HG03432 (cell line): Measurements from ENCODE around the gene RNF186.
"Not testable (repeated sequence)": the region's sequence is repeated elsewhere in the genome, so short reads cannot be mapped to it uniquely, and the experiment has no call there.

Experiments
- ATAC-seq: cut with Tn5 transposase; IDR thresholded peaks from one replicate; pipeline ENCODE4 v1.9.1; 2021; ENCODE audit warnings: mild to moderate bottlenecking, moderate library complexity; ENCODE audit not compliant: unreplicated experiment

Gene RNF186

DNA sequence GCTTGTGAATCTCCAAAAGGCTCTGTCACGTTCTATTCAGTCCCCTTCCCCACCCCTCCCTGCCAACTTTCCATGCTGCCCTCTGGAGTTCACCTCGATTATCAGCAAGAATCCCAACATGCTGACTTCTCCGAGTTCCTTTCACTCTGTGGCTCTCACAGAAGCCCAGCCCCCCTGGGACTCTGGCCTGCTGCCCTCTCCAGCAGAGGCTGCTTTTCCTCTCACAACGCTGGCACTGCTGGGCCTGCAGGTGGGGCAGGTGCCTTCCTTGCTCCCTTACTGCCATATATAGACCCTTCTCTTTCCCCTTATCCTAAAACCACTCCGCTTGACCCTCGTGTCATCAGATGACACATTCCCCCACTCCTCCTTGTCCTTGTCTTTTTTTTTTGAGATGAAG, 10.2 kb upstream of the RNF186 start:
- no peak for ATAC-seq

GRCh38 chr1:19824541-19824940, 9.5 kb upstream of the RNF186 start:
- ATAC-seq, result no peak

- ATAC-seq, result no peak
These were observed 9.0 kb upstream of the RNF186 start for GRCh38 chr1:19824036-19824435.

- ATAC-seq, result no peak
These were observed 4.6 kb upstream of the RNF186 start for GRCh38 chr1:19819701-19820100.

GRCh38 chr1:19818324-19818723, 3.2 kb upstream of the RNF186 start:
- no peak for ATAC-seq

GRCh38 chr1:19817160-19817559, 2.1 kb upstream of the RNF186 start:
- ATAC-seq, result no peak

DNA sequence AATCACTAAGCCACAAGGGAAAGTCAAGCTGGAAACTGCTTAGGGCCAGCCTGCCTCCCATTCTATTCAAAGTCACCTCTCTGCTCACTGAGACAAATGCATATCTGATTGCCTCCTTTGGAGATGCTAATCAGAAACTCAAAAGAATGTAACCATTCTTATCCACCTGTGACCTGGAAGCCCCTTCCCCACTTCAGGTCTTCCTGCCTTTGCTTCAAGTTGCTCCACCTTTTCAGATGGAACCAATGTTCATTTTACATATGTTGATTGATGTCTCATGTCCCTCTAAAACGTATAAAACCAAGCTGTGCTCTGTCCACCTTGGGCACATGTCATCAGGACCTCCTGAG, 1.6 kb upstream of the RNF186 start:
- not testable (repeated sequence) for ATAC-seq

DNA sequence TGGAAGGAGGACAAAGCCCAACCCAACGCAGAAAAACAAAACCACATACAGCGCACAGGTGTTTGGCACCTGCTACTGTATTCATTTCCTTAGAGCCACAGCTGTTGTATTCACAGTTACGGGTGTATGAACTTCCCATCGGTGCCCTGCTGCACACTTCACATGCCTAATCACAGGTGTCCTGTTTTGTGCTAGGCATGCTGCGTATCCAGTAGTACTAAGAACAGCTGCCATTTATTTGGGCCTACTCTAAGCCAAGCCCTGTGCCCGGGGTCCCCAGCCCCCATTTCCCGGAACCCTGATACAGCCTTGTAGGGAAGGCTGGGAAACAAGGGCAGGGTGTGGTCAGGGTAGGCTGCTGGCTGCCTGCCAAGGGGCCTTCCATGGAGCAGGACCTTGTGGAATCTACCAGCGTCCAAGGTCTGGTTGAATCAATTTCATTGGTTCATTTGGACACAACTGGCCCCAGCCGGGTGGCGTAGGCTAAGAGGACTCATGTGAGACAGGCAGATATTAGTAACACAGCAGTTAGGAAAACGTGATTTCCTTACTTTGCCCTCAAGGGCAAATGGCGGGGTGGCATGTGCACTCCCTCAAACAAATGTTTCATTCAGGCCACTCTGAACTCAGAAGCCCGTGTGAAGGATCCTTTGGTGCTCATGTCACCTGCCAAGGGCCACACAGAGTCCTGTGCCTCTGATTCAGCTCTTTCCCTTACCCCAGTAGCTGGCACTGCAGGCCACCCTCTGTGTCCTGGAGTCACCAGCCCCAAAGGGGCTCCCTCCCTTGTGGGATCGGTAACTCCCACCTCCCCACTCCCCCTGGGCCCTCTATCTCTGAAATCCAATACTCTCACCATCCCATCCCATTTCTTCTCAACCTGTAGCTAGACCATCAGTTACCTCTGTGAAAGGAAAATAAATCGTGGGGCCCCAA, 986 bp upstream of the RNF186 start:
- ATAC-seq, result no peak

GRCh38 chr1:19814244-19814661, 830 bp downstream of the RNF186 start:
- no peak for ATAC-seq

- ATAC-seq, result no peak
These were observed 1.5 kb downstream of the RNF186 start for GRCh38 chr1:19813643-19813960.

DNA sequence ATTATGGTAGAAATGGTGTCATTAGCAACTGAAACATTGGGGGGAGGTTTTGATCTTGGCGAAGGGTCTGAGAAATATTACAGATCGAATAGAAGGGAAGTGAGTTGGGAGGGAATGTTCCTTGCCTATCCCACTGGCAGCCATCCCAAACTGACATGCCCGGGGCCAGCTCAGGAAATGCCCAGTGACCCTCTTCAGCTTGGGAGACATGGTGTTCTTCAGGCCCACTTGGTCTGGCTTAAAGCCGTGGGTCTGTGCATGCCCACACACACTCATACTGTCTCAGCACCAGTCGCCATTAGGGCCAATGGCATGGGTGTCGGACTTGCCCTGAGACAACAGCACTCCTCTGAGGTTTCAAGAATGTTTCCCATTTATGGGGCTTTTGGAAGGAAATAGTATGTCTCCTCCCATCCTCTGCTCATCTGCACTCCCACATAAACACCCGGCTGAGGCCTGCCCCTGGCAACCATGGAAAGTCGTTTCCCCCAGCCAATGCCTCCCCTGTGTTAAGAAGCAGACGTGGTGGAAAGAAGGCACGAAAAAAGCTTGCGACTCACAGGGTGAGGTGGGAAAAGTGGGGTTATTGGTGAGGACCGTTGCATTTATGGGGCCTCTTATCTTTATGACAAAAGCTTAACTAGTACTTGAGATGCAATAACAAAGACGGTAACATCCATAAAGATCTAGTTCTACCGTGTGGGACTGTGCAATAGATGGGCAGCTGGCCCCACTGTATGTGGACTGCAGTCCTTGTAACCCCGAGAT, 2.0 kb downstream of the RNF186 start:
- ATAC-seq, result no peak

GRCh38 chr1:19811206-19811851, 3.8 kb downstream of the RNF186 start:
- ATAC-seq, result no peak

DNA sequence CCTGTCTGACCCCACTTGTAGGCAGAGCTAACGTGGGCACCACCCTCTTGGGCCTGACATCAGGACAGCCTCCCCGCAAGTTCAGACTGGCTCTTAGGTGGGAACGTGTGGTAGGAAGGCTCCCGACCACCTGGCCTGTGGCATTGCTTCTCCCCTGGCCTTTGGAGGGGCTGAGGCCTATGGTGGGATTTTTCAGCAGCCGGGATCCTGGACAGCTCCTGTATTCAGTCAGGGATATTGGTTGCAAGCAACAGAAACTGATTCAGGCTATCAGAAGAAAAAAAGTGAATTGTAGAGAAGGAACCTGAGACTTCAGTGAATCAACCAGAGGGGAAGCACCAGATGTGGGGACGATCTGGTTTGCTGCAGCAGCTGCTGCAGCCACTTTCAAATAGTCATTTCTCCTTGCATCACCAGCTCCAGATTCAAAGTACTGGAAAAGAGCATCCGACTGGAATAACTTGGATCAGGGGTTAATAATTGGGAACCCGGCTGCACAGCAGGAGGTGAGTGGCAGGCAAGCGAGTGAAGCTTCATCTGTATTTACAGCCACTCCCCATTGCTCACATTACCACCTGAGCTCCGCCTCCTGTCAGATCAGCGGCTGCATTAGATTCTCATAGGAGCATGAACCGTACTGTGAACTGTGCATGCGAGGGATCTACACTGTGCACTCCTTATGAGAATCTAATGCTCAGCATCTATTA, 5.9 kb downstream of the RNF186 start:
- no peak for ATAC-seq

DNA sequence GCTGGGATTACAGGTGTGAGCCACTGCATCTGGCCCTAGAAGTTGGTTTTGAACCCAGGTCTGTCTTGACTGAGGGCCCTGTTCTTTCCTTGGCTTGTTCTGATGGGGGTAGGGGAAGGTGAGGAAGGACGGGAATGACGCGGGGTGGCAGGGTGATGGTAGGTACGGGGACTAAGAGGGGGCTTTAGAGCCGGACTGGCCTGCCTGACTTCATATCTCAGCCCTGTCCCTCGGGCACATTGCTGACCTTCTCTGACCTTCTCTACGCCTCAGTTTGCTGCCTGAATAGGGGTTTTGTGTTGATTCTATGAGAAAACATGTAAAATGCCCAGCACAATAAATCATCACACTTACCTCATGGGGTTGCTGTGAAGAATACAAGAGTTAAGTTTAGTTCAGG, 6.7 kb downstream of the RNF186 start:
- ATAC-seq, result no peak

DNA sequence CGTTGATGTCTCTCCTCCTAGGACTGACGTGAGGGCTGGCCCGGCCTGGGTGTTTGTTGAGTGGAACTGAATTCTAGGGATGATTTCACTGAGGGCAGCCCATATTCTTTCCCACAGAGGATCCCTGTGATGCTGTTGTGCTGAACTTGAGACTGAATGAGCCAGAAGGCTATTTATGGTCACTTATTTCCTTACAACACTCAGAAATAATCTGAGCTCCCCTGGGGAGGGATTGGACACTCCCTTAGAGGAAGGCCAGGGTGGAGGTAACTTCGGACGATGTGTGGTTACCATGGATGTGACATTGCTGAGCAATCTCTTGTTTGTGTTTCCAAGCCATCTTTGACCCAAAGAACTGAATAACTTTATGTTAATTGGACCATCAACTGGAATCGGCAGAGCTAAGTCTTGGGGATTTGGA, 10.2 kb downstream of the RNF186 start:
- no peak for ATAC-seq

DNA sequence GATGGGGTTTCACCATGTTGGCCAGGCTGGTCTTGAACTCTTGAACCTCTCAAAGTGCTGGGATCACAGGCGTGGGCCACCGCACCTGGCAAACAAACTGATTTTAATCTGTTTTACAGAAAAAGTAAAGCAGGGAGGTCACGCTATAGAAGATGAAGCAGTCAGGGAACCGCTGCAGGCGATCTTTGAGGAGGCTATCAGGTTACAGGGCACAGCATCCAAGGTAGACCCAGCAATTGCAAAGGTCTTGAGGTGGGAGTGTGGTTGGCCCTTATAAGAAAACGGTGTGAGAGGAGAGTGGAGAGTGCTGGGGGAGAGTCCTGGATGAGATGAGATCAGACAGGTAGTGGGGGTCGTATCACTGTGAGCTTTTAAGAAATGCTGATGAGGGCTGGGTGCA, 12.8 kb downstream of the RNF186 start:
- ATAC-seq, result no peak

DNA sequence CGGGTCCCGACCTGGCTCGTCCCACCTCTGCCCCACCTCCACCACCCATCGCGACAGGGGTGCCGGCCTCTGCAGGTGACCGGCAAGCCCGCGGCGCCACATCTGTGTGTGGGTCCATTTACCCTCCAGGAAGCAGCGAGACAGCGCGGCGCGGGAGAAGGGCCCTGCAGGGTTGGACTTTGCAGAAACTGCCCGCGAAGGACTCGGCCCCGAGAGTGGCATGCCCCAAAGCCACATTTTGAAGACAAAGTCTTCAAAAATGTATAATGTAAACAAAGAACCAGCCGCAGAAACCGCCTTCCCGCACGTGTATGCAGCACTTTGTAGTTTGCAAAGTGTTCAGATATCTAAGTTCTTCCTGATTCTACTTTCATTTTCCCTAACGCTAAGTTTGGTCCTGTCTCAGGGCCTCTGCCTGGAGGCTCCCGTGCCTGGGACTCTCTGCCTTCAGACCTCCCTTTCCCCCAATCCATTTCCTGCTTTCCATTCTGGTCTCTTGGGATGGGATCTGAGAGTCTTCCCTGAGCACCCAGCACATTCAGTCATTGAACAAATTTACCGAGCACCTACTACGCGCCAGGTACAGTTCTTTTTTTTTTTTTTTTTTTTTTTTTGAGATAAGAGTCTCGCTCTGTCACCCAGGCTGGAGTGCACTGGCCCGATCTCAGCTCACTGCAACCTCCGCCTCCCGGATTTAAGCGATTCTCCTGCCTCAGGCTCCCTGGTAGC, 14.8 kb downstream of the RNF186 start:
- peak; percentile 52 for ATAC-seq

DNA sequence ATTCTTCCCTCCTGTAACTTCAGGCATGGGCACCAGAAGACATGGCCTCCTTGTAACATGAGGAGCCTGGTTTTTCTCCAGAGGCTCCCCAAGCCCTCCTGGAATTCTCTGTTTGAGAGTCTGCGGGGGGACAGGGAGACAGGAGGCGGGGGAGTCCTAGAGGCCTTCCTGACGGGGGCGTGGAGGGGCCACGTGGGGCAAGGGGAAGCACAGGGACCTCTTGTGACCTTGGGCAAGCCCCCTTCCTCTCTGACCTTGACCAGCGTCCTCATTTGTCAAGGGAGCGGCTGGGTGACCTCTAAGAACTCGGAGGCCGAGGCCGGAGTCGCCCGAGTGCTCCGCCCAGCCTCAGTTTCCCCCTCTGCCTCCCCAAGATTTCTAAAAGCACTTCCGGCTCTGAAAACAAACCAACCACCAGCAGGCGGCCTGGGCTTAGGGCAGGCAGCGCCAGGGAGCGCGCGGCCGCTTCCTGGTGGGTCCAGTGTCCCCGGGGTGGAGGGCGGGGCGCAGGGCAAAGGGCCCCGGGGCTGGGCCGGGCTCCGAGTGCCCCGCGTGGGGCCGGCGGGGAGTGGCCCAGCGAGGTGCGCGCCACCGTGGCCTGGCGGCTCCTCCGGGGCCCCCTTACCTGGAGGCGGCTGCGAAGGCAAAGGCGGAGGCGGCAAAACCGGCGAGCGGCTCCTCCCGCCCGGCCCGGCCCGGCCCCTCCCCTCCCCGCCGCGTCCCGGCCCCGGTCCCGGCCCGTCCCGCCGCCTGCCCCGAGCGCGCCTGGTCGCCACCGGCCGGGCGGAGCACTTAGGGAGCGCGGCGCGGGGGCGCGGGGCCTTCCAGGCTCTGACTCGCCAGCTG, 15.6 kb downstream of the RNF186 start, which contains the start of gene TMCO4:
Gene TMCO4, minus strand, starts transcription at position 687 of the 846 bp plus-strand sequence. CDS start 19,158 bp downstream, outside the sequence.
- ATAC-seq, result peak; percentile 73

GRCh38 chr1:19798486-19799229, 16.4 kb downstream of the RNF186 start:
- no peak for ATAC-seq
